HEK293 (cell line): Measurements from ENCODE around the gene IFNL2.
A peak's percentile ranks its signal among the peaks of the same experiment; 100 is the strongest.

Experiments
- CTCF ChIA-PET: fragments of 350-600 bp; formaldehyde crosslinking; extraction: SDS; loops from one replicate; lab custom pipeline; 2021; ENCODE audit warnings: antibody characterized with exemption; lab: Yijun Ruan, JAX
- POLR2A ChIA-PET: fragments of 300-600 bp; formaldehyde crosslinking; extraction: SDS; loops from one replicate; lab custom pipeline; 2020; ENCODE audit warnings: antibody characterized with exemption, inconsistent platforms; lab: Yijun Ruan, JAX
- H3K27ac ChIP-seq: fragments of 200-500 bp; sonication (Bioruptor generic); 2 replicates; pipeline ENCODE4 v1.5.1; 2014; ENCODE audit warnings: low read depth, low read length, control low read depth, inconsistent platforms; ENCODE audit errors: extremely low read depth
- H3K36me3 ChIP-seq, 2 experiments: fragments of 200-500 bp in 1 of 2; sonication (Bioruptor generic) in 1 of 2; 1 replicate in 1 of 2; 2 replicates in 1 of 2; pipeline ENCODE4 v1.5.1; 2014 to 2017; ENCODE audit warnings: inconsistent platforms in 2 of 2, low read length in 2 of 2; ENCODE audit not compliant: control insufficient read depth in 2 of 2, insufficient read depth in 1 of 2
- H3K4me1 ChIP-seq: fragments of 200-500 bp; sonication (Bioruptor generic); 2 replicates; pipeline ENCODE4 v1.5.1; 2014; ENCODE audit warnings: mild to moderate bottlenecking, low read length, inconsistent platforms; ENCODE audit not compliant: control insufficient read depth, insufficient read depth
- H3K4me3 ChIP-seq: 2 replicates; pipeline ENCODE4 v1.5.1; 2011; ENCODE audit warnings: low read depth, mild to moderate bottlenecking, control low read depth, low read length, moderate library complexity
- H3K9me3 ChIP-seq: fragments of 200-500 bp; sonication (Bioruptor generic); 2 replicates; pipeline ENCODE4 v1.5.1; 2014; ENCODE audit warnings: low read depth, low read length, inconsistent platforms; ENCODE audit not compliant: control insufficient read depth, insufficient read depth
- BCL11B ChIP-seq: fragments of 450-650 bp; formaldehyde crosslinking; IDR thresholded peaks from 2 replicates; pipeline ENCODE4 v1.5.1; 2016; ENCODE audit warnings: low read depth, missing biosample characterization, missing genetic modification characterization
- FEZF1 ChIP-seq: fragments of 450-650 bp; formaldehyde crosslinking; IDR thresholded peaks from 2 replicates; pipeline ENCODE4 v1.5.1; 2016; ENCODE audit warnings: missing biosample characterization, missing genetic modification characterization
- KLF8 ChIP-seq: fragments of 450-650 bp; formaldehyde crosslinking; IDR thresholded peaks from 2 replicates; pipeline ENCODE4 v1.5.1; 2016; ENCODE audit warnings: missing biosample characterization, missing genetic modification characterization
- MEIS1 ChIP-seq: sonication (generic); formaldehyde crosslinking; IDR thresholded peaks from 2 replicates; pipeline ENCODE4 v1.8.1; 2022; ENCODE audit warnings: missing genetic modification reagents, mild to moderate bottlenecking, borderline replicate concordance
- PRDM1 ChIP-seq: fragments of 450-650 bp; formaldehyde crosslinking; IDR thresholded peaks from 2 replicates; pipeline ENCODE4; 2016; ENCODE audit warnings: missing biosample characterization, missing genetic modification characterization
- YY2 ChIP-seq: fragments of 450-650 bp; formaldehyde crosslinking; IDR thresholded peaks from 2 replicates; pipeline ENCODE4 v1.5.1; 2016; ENCODE audit warnings: missing biosample characterization, missing genetic modification characterization
- ZNF112 ChIP-seq: fragments of 450-650 bp; formaldehyde crosslinking; IDR thresholded peaks from 2 replicates; pipeline ENCODE4 v1.5.0; 2017; ENCODE audit warnings: missing biosample characterization, missing genetic modification characterization
- ZNF132 ChIP-seq: fragments of 450-650 bp; formaldehyde crosslinking; IDR thresholded peaks from 2 replicates; pipeline ENCODE4 v1.5.1; 2017; ENCODE audit warnings: missing biosample characterization, missing genetic modification characterization, borderline replicate concordance
- ZNF155 ChIP-seq: fragments of 450-650 bp; formaldehyde crosslinking; IDR thresholded peaks from 2 replicates; pipeline ENCODE4 v1.5.1; 2016; ENCODE audit warnings: missing biosample characterization, missing genetic modification characterization
- ZNF2 ChIP-seq: fragments of 450-650 bp; formaldehyde crosslinking; IDR thresholded peaks from 2 replicates; pipeline ENCODE4 v1.5.1; 2016; ENCODE audit warnings: missing biosample characterization, missing genetic modification characterization
- ZNF416 ChIP-seq: fragments of 450-650 bp; formaldehyde crosslinking; IDR thresholded peaks from 2 replicates; pipeline ENCODE4 v1.5.1; 2016; ENCODE audit warnings: missing biosample characterization, missing genetic modification characterization
- ZNF544 ChIP-seq: fragments of 450-650 bp; formaldehyde crosslinking; IDR thresholded peaks from 2 replicates; pipeline ENCODE4 v1.5.0; 2017; ENCODE audit warnings: missing biosample characterization, missing genetic modification characterization
- ZNF548 ChIP-seq: fragments of 450-650 bp; formaldehyde crosslinking; IDR thresholded peaks from 2 replicates; pipeline ENCODE4 v1.5.1; 2016; ENCODE audit warnings: missing biosample characterization, missing genetic modification characterization
- ZNF747 ChIP-seq: fragments of 450-650 bp; formaldehyde crosslinking; IDR thresholded peaks from 2 replicates; pipeline ENCODE4 v1.5.1; 2016; ENCODE audit warnings: missing biosample characterization, missing genetic modification characterization
- ZNF830 ChIP-seq: fragments of 450-650 bp; IDR thresholded peaks from 2 replicates; pipeline ENCODE4 v1.5.0; 2018; ENCODE audit warnings: missing biosample characterization, missing genetic modification characterization, low read depth, mild to moderate bottlenecking, moderate library complexity
- TF ChIP-seq, protein P1 (sequence below): fragments of 450-650 bp; formaldehyde crosslinking; IDR thresholded peaks from 2 replicates; pipeline ENCODE4 v1.5.1; 2016; ENCODE audit warnings: missing biosample characterization, missing genetic modification characterization
- TF ChIP-seq, protein P2 (sequence below): fragments of 450-650 bp; formaldehyde crosslinking; IDR thresholded peaks from 2 replicates; pipeline ENCODE4 v1.5.1; 2017; ENCODE audit warnings: missing biosample characterization, missing genetic modification characterization
- TF ChIP-seq, protein P3 (sequence below): fragments of 450-650 bp; formaldehyde crosslinking; IDR thresholded peaks from 2 replicates; pipeline ENCODE4 v1.5.1; 2016; ENCODE audit warnings: missing biosample characterization, missing genetic modification characterization
- TF ChIP-seq, protein P4 (sequence below): fragments of 450-650 bp; formaldehyde crosslinking; IDR thresholded peaks from 2 replicates; pipeline ENCODE4 v1.5.1; 2016; ENCODE audit warnings: missing biosample characterization, missing genetic modification characterization
- TF ChIP-seq, protein P5 (sequence below): fragments of 450-650 bp; formaldehyde crosslinking; IDR thresholded peaks from 2 replicates; pipeline ENCODE4 v1.5.1; 2016; ENCODE audit warnings: missing biosample characterization, missing genetic modification characterization
- TF ChIP-seq, protein P6 (sequence below): fragments of 450-650 bp; formaldehyde crosslinking; IDR thresholded peaks from 2 replicates; pipeline ENCODE4 v1.5.1; 2016; ENCODE audit warnings: missing biosample characterization, missing genetic modification characterization

Gene IFNL2

DNA sequence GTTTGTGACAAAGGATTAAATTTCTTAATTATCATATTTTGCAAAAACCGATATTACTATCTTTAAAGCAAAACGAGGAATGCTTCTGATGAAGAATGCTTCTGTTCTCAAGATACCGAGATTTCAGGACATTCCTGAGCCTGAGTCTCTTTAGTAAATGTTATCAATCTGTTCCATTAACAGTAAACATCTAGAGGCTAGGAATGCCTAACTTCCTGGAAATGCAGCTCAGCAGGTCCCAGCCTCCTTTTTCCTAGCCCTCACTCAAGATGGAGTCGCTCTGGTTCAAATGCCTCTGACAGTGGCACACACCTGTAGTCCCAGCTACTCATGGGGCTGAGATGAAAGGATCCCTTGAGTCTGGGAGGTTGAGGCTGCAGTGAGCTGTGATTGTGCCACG is 17.1 kb upstream of the IFNL2 start:
- Histone ChIP-seq H3K27ac (no peak overlapping the region), H3K4me1 (peaks cover 2% of the 10 kb centered on the region; the same call in 1 of the 2 replicates), H3K4me3 (no peak overlapping the region)
- CTCF ChIA-PET: interaction anchor here (0.6 to 1.3 kb wide), 6 partner anchors 22 to 744 kb away, joined by 3 to 4 read pairs (median 4); partner anchors contain the start of gene SAMD4B
- TF ChIP-seq, protein P1, sequence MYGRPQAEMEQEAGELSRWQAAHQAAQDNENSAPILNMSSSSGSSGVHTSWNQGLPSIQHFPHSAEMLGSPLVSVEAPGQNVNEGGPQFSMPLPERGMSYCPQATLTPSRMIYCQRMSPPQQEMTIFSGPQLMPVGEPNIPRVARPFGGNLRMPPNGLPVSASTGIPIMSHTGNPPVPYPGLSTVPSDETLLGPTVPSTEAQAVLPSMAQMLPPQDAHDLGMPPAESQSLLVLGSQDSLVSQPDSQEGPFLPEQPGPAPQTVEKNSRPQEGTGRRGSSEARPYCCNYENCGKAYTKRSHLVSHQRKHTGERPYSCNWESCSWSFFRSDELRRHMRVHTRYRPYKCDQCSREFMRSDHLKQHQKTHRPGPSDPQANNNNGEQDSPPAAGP (tag by site-specific recombination): no peak
- TF ChIP-seq ZNF416 (tag by site-specific recombination): no peak
- TF ChIP-seq ZNF155: no peak
- no peak for TF ChIP-seq FEZF1 (tag by site-specific recombination)
- TF ChIP-seq, protein P2, sequence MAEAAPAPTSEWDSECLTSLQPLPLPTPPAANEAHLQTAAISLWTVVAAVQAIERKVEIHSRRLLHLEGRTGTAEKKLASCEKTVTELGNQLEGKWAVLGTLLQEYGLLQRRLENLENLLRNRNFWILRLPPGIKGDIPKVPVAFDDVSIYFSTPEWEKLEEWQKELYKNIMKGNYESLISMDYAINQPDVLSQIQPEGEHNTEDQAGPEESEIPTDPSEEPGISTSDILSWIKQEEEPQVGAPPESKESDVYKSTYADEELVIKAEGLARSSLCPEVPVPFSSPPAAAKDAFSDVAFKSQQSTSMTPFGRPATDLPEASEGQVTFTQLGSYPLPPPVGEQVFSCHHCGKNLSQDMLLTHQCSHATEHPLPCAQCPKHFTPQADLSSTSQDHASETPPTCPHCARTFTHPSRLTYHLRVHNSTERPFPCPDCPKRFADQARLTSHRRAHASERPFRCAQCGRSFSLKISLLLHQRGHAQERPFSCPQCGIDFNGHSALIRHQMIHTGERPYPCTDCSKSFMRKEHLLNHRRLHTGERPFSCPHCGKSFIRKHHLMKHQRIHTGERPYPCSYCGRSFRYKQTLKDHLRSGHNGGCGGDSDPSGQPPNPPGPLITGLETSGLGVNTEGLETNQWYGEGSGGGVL (tag by site-specific recombination): no peak
- TF ChIP-seq ZNF544 (tag by site-specific recombination): no peak
- no peak for TF ChIP-seq ZNF548 (tag by site-specific recombination)
- no peak for TF ChIP-seq MEIS1 (CRISPR knock-in tag)
- no peak for TF ChIP-seq ZNF132 (tag by site-specific recombination)
- TF ChIP-seq, protein P3, sequence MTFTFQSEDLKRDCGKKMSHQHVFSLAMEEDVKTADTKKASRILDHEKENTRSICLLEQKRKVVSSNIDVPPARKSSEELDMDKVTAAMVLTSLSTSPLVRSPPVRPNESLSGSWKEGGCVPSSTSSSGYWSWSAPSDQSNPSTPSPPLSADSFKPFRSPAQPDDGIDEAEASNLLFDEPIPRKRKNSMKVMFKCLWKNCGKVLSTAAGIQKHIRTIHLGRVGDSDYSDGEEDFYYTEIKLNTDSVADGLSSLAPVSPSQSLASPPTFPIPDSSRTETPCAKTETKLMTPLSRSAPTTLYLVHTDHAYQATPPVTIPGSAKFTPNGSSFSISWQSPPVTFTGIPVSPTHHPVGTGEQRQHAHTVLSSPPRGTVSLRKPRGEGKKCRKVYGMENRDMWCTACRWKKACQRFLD (tag by site-specific recombination): no peak
- TF ChIP-seq, protein P4, sequence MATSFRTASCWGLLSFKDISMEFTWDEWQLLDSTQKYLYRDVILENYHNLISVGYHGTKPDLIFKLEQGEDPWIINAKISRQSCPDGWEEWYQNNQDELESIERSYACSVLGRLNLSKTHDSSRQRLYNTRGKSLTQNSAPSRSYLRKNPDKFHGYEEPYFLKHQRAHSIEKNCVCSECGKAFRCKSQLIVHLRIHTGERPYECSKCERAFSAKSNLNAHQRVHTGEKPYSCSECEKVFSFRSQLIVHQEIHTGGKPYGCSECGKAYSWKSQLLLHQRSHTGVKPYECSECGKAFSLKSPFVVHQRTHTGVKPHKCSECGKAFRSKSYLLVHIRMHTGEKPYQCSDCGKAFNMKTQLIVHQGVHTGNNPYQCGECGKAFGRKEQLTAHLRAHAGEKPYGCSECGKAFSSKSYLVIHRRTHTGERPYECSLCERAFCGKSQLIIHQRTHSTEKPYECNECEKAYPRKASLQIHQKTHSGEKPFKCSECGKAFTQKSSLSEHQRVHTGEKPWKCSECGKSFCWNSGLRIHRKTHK (tag by site-specific recombination): no peak
- TF ChIP-seq, protein P5, sequence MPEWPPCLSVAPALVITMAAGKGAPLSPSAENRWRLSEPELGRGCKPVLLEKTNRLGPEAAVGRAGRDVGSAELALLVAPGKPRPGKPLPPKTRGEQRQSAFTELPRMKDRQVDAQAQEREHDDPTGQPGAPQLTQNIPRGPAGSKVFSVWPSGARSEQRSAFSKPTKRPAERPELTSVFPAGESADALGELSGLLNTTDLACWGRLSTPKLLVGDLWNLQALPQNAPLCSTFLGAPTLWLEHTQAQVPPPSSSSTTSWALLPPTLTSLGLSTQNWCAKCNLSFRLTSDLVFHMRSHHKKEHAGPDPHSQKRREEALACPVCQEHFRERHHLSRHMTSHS (tag by site-specific recombination): no peak
- no peak for TF ChIP-seq BCL11B
- no peak for TF ChIP-seq ZNF112
- no peak for TF ChIP-seq ZNF747 (tag by site-specific recombination)
- TF ChIP-seq, all 188 proteins: peak for 0
- POLR2A ChIA-PET: interaction anchor here (1.4 kb wide), 1 partner anchor 9 kb away, joined by 3 read pairs; no protein-coding TSS in a partner anchor
- Histone ChIP-seq H3K36me3 (no peaks in the 10 kb centered on the region), H3K9me3 (no peaks in the 10 kb centered on the region)

DNA sequence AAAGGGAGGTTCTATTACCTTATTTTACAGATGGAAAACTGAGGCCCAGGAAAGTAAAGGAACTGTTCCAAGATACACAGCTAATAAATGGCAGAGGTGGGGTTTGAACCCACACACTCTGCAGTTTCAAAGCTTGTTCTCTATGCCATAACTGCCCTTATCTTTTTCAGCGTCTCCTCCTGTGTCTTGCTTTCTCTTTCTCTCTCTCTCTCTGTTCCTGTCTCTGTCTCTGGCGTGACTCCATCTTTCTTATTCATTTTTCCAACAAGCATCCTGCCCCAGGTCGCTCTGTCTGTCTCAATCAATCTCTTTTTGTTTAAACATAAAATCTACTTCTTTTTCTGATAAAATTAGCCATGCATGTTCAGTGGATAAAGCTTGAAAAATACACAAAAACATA is 16.4 kb upstream of the IFNL2 start:
- no peak overlapping the region for H3K4me3 ChIP-seq
- H3K4me1 ChIP-seq: peaks cover 2% of the 10 kb centered on the region; the same call in 1 of the 2 replicates
- ChIA-PET POLR2A (interaction anchor here (0.7 to 1.4 kb wide), 2 partner anchors 8 to 99 kb away, joined by 3 read pairs; no protein-coding TSS in a partner anchor), CTCF (interaction anchor here (0.5 to 1.4 kb wide), 7 partner anchors 14 to 743 kb away, joined by 3 to 4 read pairs (median 3); partner anchors contain the start of gene SAMD4B)
- H3K36me3 ChIP-seq: no peaks in the 10 kb centered on the region
- no peaks in the 10 kb centered on the region for H3K9me3 ChIP-seq
- H3K27ac ChIP-seq: 0 out of 2 replicates have a peak overlapping the region, but pooled peaks have one; percentile 16
- no peak for TF ChIP-seq MEIS1 (CRISPR knock-in tag)
- TF ChIP-seq, protein P5 (tag by site-specific recombination): no peak
- TF ChIP-seq ZNF830 (tag by site-specific recombination): no peak
- no peak for TF ChIP-seq ZNF2
- TF ChIP-seq, protein P6, sequence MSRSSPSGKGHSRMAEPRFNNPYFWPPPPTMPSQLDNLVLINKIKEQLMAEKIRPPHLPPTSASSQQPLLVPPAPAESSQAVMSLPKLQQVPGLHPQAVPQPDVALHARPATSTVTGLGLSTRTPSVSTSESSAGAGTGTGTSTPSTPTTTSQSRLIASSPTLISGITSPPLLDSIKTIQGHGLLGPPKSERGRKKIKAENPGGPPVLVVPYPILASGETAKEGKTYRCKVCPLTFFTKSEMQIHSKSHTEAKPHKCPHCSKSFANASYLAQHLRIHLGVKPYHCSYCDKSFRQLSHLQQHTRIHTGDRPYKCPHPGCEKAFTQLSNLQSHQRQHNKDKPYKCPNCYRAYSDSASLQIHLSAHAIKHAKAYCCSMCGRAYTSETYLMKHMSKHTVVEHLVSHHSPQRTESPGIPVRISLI (tag by site-specific recombination): no peak
- no peak for TF ChIP-seq KLF8 (tag by site-specific recombination)
- no peak for TF ChIP-seq PRDM1 (tag by site-specific recombination)
- no peak for TF ChIP-seq YY2 (tag by site-specific recombination)
